K562 (cell line): ENCODE results near the gene SPATS2. TPM values are rescaled to one million over a fixed set of nuclear protein-coding genes. Genes with fewer than 3 reads are reported as not detected.
A peak's percentile ranks its signal among the peaks of the same experiment; 100 is the strongest.

Source experiments
- AFF1 ChIP-seq, 2 experiments: fragments of 450-650 bp; IDR thresholded peaks; 2 replicates each; pipeline ENCODE4 v1.6.1; 2018; ENCODE audit warnings: mild to moderate bottlenecking in 2 of 2, low read depth in 1 of 2; ENCODE audit not compliant: partially characterized antibody in 2 of 2
- ARID1B ChIP-seq: fragments of 450-650 bp; IDR thresholded peaks from 2 replicates; pipeline ENCODE4 v1.6.1; 2016; ENCODE audit warnings: antibody characterized with exemption, mild to moderate bottlenecking, inconsistent platforms
- BRF1 ChIP-seq: IDR thresholded peaks from 3 replicates; pipeline ENCODE4 v1.6.1; 2011; ENCODE audit warnings: borderline replicate concordance, mild to moderate bottlenecking; ENCODE audit not compliant: insufficient read length; ENCODE audit errors: extremely low read depth
- CBX1 ChIP-seq: sonication (generic); IDR thresholded peaks from 2 replicates; pipeline ENCODE4 v1.6.1; 2016; ENCODE audit warnings: antibody characterized with exemption, low read depth, mild to moderate bottlenecking
- LCOR ChIP-seq: sonication (generic); formaldehyde crosslinking; IDR thresholded peaks from 2 replicates; pipeline ENCODE4 v1.8.0; 2022; ENCODE audit warnings: mild to moderate bottlenecking, missing genetic modification reagents
- MAX ChIP-seq: sonication (generic); formaldehyde crosslinking; IDR thresholded peaks from 2 replicates; pipeline ENCODE4 v1.9.0; 2022; ENCODE audit warnings: mild to moderate bottlenecking, missing genetic modification reagents
- SRF ChIP-seq, 2 experiments: fragments of 250-450, 450-650 bp in 1 of 2; sonication (Bioruptor Pico) in 1 of 2; sonication (generic) in 1 of 2; formaldehyde crosslinking; IDR thresholded peaks; 2 replicates each; pipeline versions ENCODE4 v1.5.0 to v1.5.1; 2020 to 2022; ENCODE audit warnings: mild to moderate bottlenecking in 1 of 2, missing genetic modification reagents in 1 of 2
- TAF9B ChIP-seq: fragments of 450-650 bp; IDR thresholded peaks from 2 replicates; pipeline ENCODE4 v1.6.1; 2018; ENCODE audit warnings: mild to moderate bottlenecking; ENCODE audit not compliant: partially characterized antibody
- ZBED1 ChIP-seq: IDR thresholded peaks from 2 replicates; pipeline ENCODE4 v1.6.1; 2014
- ZNF668 ChIP-seq: fragments of 250-450 bp; sonication (Bioruptor Pico); IDR thresholded peaks from 2 replicates; pipeline ENCODE4 v1.8.0; 2022; ENCODE audit warnings: mild to moderate bottlenecking, inconsistent platforms
- polyA plus RNA-seq, 8 experiments: library from polyadenylated mRNA; depleted of rRNA in 4 of 8; stranded (reverse) in 5 of 8; unstranded in 3 of 8; fragments of >200 nt; fragmentation: Nextera tagmentation in 2 of 8; fragmentation: Illumina TruSeq in 1 of 8; extraction: Ambion mirVana in 2 of 8; extraction: Trizol in 1 of 8; gene quantifications; 2 replicates each; pipeline versions ENCODE4 v1.2.1 to v1.2.3, GENCODE V29; 2011 to 2014; ENCODE audit warnings: inconsistent platforms in 1 of 8, missing spikeins in 1 of 8
- total RNA-seq, 7 experiments: library from RNA; depleted of rRNA in 6 of 7; stranded (reverse); fragments of >200 nt in 6 of 7; fragmentation: Illumina TruSeq in 2 of 7; extraction: Trizol in 2 of 7; gene quantifications; 2 replicates each; pipeline versions ENCODE4 v1.2.1 to v1.2.3, GENCODE V29; 2011 to 2021; ENCODE audit warnings: low replicate concordance in 1 of 7
- TF ChIP-seq, protein P1 (sequence below): sonication (generic); formaldehyde crosslinking; IDR thresholded peaks from 2 replicates; pipeline ENCODE4 v1.8.1; 2023; ENCODE audit warnings: mild to moderate bottlenecking, missing genetic modification reagents
- TF ChIP-seq, protein P2 (sequence below): IDR thresholded peaks from 2 replicates; pipeline ENCODE4 v1.6.1; 2011; ENCODE audit not compliant: insufficient read length; ENCODE audit errors: extremely low read depth

SPATS2 gene
- total and polyA plus RNA-seq, 9 of the 15 experiments (the other 6 are each of a cell fraction or from before 2014, with no cell fraction given): 5.4 to 48.2 (median 17.5) TPM

DNA sequence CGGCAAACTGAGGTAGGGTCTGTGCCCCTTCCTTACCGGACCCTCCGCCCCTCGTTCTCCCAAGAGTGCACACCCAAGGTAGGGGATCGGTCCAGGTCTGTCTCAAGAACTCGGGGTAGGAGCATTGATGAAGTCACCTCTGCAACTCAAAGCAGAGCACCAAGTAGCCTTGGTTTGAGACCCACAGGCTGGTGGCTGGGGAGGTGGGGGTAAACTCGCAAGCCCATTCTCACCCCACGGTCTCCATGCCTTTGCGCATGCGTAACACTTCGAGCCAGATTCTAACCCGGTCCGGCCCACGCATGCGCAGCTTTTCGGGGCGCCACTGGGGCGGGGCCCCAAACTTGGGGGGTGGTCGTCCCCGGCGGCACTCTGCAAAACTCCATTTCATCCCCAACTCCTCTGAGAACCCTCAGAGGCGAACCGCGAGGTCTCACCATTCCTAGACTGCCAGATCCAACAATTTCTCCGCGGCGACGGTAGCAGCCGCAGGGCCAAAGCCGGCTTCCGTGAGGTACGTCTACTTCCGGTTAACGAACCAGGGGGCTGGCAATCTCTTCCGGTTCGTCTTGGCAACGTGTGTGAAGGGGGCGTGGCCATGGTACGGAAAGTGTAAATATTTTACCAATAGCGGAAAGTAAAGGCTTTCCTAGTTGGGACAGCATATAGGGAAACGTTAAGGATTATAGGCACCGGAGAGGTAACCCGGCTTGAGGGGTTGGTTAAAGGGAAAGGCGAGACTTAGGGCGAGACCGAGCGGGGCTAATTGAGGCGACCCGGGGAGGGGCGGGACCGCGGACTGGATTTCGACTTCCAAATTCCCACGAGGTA, 200.6 kb downstream of the SPATS2 start, which contains the start of gene MCRS1 (continued):
- TF ChIP-seq, protein P1, sequence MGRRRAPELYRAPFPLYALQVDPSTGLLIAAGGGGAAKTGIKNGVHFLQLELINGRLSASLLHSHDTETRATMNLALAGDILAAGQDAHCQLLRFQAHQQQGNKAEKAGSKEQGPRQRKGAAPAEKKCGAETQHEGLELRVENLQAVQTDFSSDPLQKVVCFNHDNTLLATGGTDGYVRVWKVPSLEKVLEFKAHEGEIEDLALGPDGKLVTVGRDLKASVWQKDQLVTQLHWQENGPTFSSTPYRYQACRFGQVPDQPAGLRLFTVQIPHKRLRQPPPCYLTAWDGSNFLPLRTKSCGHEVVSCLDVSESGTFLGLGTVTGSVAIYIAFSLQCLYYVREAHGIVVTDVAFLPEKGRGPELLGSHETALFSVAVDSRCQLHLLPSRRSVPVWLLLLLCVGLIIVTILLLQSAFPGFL: peak; percentile 41; the same call in 1 of the 2 replicates
- TF ChIP-seq TAF9B (peak; percentile 89), LCOR (CRISPR knock-in tag) (peak; percentile 95), BRF1 (no peak), AFF1 (IDR thresholded peaks at IDR 0.05; ENCODE audit: low read depth in 1 of 2, partially characterized antibody in 2 of 2) (peak in 1 of 2 experiments; percentile 64), MAX (CRISPR knock-in tag) (peak; percentile 89), ZNF668 (CRISPR knock-in tag) (no peak), ARID1B (peak; percentile 18; the same call in 1 of the 2 replicates), CBX1 (no peak; the same call in 1 of the 2 replicates), SRF (CRISPR knock-in tag; IDR thresholded peaks at IDR 0.05) (peak in 1 of 2 experiments; percentile 53; a peak in 1 of 4 replicates), ZBED1 (no peak)
- TF ChIP-seq, protein P2, sequence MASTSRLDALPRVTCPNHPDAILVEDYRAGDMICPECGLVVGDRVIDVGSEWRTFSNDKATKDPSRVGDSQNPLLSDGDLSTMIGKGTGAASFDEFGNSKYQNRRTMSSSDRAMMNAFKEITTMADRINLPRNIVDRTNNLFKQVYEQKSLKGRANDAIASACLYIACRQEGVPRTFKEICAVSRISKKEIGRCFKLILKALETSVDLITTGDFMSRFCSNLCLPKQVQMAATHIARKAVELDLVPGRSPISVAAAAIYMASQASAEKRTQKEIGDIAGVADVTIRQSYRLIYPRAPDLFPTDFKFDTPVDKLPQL: no peak
